Endothelial cell of umbilical vein (primary cell): ENCODE measurements around the gene RADIL. TPM values are rescaled to one million over a fixed set of nuclear protein-coding genes. Genes with fewer than 3 reads are reported as not detected.
A peak's percentile ranks its signal among the peaks of the same experiment; 100 is the strongest.

Experiments
- BruUV-seq: library from RNA; stranded (reverse); fragments of 400-500 nt; replicated peaks from 2 replicates; lab custom pipeline; 2021; lab: Mats Ljungman, UMichigan
- CTCF ChIA-PET: fragments of 300-600, 350-600 bp; sonication (Branson Sonifier 250); formaldehyde crosslinking; loops from one replicate; lab custom pipeline; 2021; ENCODE audit warnings: antibody characterized with exemption, inconsistent platforms; lab: Charles Lee
- POLR2A ChIA-PET: fragments of 300-600, 350-600 bp; sonication (Branson Sonifier 250); formaldehyde crosslinking; loops from one replicate; lab custom pipeline; 2021; ENCODE audit warnings: antibody characterized with exemption, inconsistent platforms; lab: Charles Lee
- DNase-seq: peaks from one replicate; pipeline ENCODE4 v3.0.0-alpha.2; 2011; ENCODE audit warnings: low read depth, low spot score
- FAIRE-seq: peaks from 2 replicates; lab custom pipeline; 2011; peaks lifted over from hg19 to GRCh38; lab: Jason Lieb, UNC
- H2AFZ ChIP-seq: 2 replicates; pipeline ENCODE4 v1.6.0; 2012; ENCODE audit warnings: low read depth, low read length, control low read depth, inconsistent platforms
- H3K27ac ChIP-seq: 2 replicates; pipeline ENCODE4 v1.5.1; 2011; ENCODE audit warnings: low read depth, mild to moderate bottlenecking, control low read depth, low read length, moderate library complexity; ENCODE audit not compliant: insufficient read depth
- H3K27me3 ChIP-seq, 2 experiments: 2 replicates each; pipeline versions ENCODE4 v1.6.0 to v1.6.1; 2011; ENCODE audit warnings: low read length in 2 of 2, mixed read lengths in 1 of 2; ENCODE audit not compliant: control insufficient read depth in 2 of 2, insufficient read depth in 2 of 2
- H3K36me3 ChIP-seq, 2 experiments: 2 replicates in 1 of 2; 3 replicates in 1 of 2; pipeline ENCODE4 v1.5.1; 2011; ENCODE audit warnings: low read length in 2 of 2, mild to moderate bottlenecking in 1 of 2, moderate library complexity in 1 of 2; ENCODE audit not compliant: control insufficient read depth in 2 of 2, insufficient read depth in 2 of 2; ENCODE audit errors: extremely low read depth in 1 of 2
- H3K4me1 ChIP-seq: 3 replicates; pipeline ENCODE4 v1.5.1; 2011; ENCODE audit warnings: mild to moderate bottlenecking, low read length; ENCODE audit not compliant: control insufficient read depth, insufficient read depth; ENCODE audit errors: extremely low read depth
- H3K4me2 ChIP-seq: 2 replicates; pipeline ENCODE4 v1.6.1; 2011; ENCODE audit warnings: low read length, control low read depth, mixed read lengths; ENCODE audit not compliant: insufficient read depth
- H3K4me3 ChIP-seq, 3 experiments: fragments of 200-600 bp in 1 of 3; sonication (generic), shearing (Covaris generic) in 1 of 3; replicated peaks in 1 of 3; 2 replicates each; pipeline ENCODE4 v1.5.1; 2011 to 2016; ENCODE audit warnings: control low read depth in 3 of 3, low read length in 3 of 3, mild to moderate bottlenecking in 2 of 3, inconsistent platforms in 1 of 3, low read depth in 1 of 3, moderate library complexity in 1 of 3; ENCODE audit not compliant: insufficient read depth in 1 of 3
- H3K79me2 ChIP-seq: 2 replicates; pipeline ENCODE4 v1.6.0; 2012; ENCODE audit warnings: low read length, inconsistent platforms; ENCODE audit not compliant: control insufficient read depth, insufficient read depth
- H3K9ac ChIP-seq: replicated peaks from 2 replicates; pipeline ENCODE3; 2011; ENCODE audit warnings: low read length, control low read depth; ENCODE audit not compliant: insufficient read depth; ENCODE audit errors: extremely low read depth
- H3K9me1 ChIP-seq: replicated peaks from 3 replicates; pipeline ENCODE4 v1.6.0; 2011; ENCODE audit warnings: mild to moderate bottlenecking, low read length; ENCODE audit not compliant: control insufficient read depth, insufficient read depth; ENCODE audit errors: extremely low read depth
- H3K9me3 ChIP-seq: replicated peaks from 2 replicates; pipeline ENCODE4 v1.5.1; 2012; ENCODE audit warnings: low read length, inconsistent platforms; ENCODE audit not compliant: control insufficient read depth, insufficient read depth
- H4K20me1 ChIP-seq: replicated peaks from 2 replicates; pipeline ENCODE3; 2011; ENCODE audit warnings: mild to moderate bottlenecking, low read length; ENCODE audit not compliant: control insufficient read depth, insufficient read depth; ENCODE audit errors: extremely low read depth
- EZH2 ChIP-seq: IDR thresholded peaks from 2 replicates; pipeline ENCODE4 v1.6.1; 2012; ENCODE audit warnings: borderline replicate concordance, low read depth, mild to moderate bottlenecking, moderate library complexity, low read length, inconsistent platforms; ENCODE audit not compliant: severe bottlenecking
- FOS ChIP-seq: IDR thresholded peaks from 2 replicates; pipeline ENCODE4 v1.6.1; 2011; ENCODE audit warnings: mild to moderate bottlenecking, low read length, moderate library complexity, borderline replicate concordance; ENCODE audit not compliant: insufficient read depth
- GATA2 ChIP-seq: IDR thresholded peaks from 2 replicates; pipeline ENCODE4 v1.7.0; 2011; ENCODE audit warnings: low read depth, mild to moderate bottlenecking, moderate library complexity, mixed read lengths, low read length; ENCODE audit not compliant: insufficient read length, insufficient read depth
- JUN ChIP-seq: IDR thresholded peaks from 2 replicates; pipeline ENCODE4 v1.6.1; 2011; ENCODE audit warnings: borderline replicate concordance, low read depth; ENCODE audit not compliant: insufficient read length, insufficient read depth
- MAX ChIP-seq: IDR thresholded peaks from 2 replicates; pipeline ENCODE4 v1.6.1; 2011; ENCODE audit not compliant: insufficient read depth, insufficient read length
- POLR2A ChIP-seq: IDR thresholded peaks from 2 replicates; pipeline ENCODE4 v1.6.1; 2012; ENCODE audit warnings: low read depth, mild to moderate bottlenecking, control low read depth, low read length
- POLR2AphosphoS5 ChIP-seq: IDR thresholded peaks from 2 replicates; pipeline ENCODE4 v1.6.1; 2012; ENCODE audit warnings: low read depth, mild to moderate bottlenecking, control low read depth, low read length, moderate library complexity; ENCODE audit not compliant: insufficient read depth
- dilution Hi-C: fragments of 300-500 bp; cut with MboI; formaldehyde crosslinking; loops from one replicate; pipeline ENCODE4 v1.15.0; 2019; ENCODE audit warnings: low sequenced_read_pairs; ENCODE audit not compliant: extremely low pct_ligation_motif_present
- intact Hi-C: fragments of 100-400 bp; cut with micrococcal nuclease; formaldehyde crosslinking; loops from one replicate; pipeline ENCODE4 v1.10.0; 2022
- polyA plus RNA-seq, 4 experiments: library from polyadenylated mRNA; depleted of rRNA in 3 of 4; stranded (reverse) in 3 of 4; unstranded in 1 of 4; fragments of >200 nt; gene quantifications; 2 replicates each; pipeline versions ENCODE4 v1.2.1 to v1.2.3, GENCODE V29; 2011 to 2012; ENCODE audit warnings: missing spikeins in 1 of 4
- total RNA-seq: library from RNA; stranded (reverse); gene quantifications from 2 replicates; pipeline ENCODE4 v1.2.3, GENCODE V29; 2021
- TF ChIP-seq, protein P1 (sequence below), 2 donors: IDR thresholded peaks; 1 replicate in 1 of 2; 2 replicates in 1 of 2; pipeline ENCODE4 v1.5.1; 2011; ENCODE audit warnings: low read length in 2 of 2, mild to moderate bottlenecking in 2 of 2, moderate library complexity in 2 of 2, control low read depth in 1 of 2, inconsistent platforms in 1 of 2, low read depth in 1 of 2; ENCODE audit not compliant: insufficient read depth in 1 of 2; ENCODE audit errors: extremely low read depth in 1 of 2

RADIL gene
- total and polyA plus RNA-seq, 2 donors (not counting 3 experiments of a cell fraction or from before 2014, with no cell fraction given), result 1.2 to 2.5 TPM

GRCh38 chr7:4749798-4750197, 133.7 kb downstream of the RADIL start:
- Histone ChIP-seq H2AFZ (no peak overlapping the region), H3K27ac (no peak overlapping the region), H3K9me3 (no peaks in the 10 kb centered on the region), H3K79me2 (peaks cover 43% of the 10 kb centered on the region), H3K4me3 (no peak overlapping the region), H4K20me1 (no peaks in the 10 kb centered on the region), H3K27me3 (no peaks in the 10 kb centered on the region), H3K36me3 (peaks cover 4% of the 10 kb centered on the region in 2 experiments), H3K4me1 (peaks cover 39% of the 10 kb centered on the region), H3K4me2 (no peak overlapping the region), H3K9ac (no peak overlapping the region), H3K9me1 (no peaks in the 10 kb centered on the region)
- TF ChIP-seq, protein P1, sequence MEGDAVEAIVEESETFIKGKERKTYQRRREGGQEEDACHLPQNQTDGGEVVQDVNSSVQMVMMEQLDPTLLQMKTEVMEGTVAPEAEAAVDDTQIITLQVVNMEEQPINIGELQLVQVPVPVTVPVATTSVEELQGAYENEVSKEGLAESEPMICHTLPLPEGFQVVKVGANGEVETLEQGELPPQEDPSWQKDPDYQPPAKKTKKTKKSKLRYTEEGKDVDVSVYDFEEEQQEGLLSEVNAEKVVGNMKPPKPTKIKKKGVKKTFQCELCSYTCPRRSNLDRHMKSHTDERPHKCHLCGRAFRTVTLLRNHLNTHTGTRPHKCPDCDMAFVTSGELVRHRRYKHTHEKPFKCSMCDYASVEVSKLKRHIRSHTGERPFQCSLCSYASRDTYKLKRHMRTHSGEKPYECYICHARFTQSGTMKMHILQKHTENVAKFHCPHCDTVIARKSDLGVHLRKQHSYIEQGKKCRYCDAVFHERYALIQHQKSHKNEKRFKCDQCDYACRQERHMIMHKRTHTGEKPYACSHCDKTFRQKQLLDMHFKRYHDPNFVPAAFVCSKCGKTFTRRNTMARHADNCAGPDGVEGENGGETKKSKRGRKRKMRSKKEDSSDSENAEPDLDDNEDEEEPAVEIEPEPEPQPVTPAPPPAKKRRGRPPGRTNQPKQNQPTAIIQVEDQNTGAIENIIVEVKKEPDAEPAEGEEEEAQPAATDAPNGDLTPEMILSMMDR (IDR thresholded peaks at IDR 0.05; ENCODE audit: extremely low read depth in 1 of 2, insufficient read depth in 1 of 2, low read depth in 1 of 2, low read length in 2 of 2), result no peak
- TF ChIP-seq POLR2AphosphoS5 (no peak), FOS (no peak)
- intact Hi-C loops (loop anchor here (2.0 kb wide), 1 partner anchor 109 kb away; no protein-coding TSS in a partner anchor), dilution Hi-C loops (no loop called here)
- DNase-seq (no peak), FAIRE-seq (no peak)
- ChIA-PET POLR2A (no interaction called here), CTCF (interaction anchor here (1.0 to 1.1 kb wide), 2 partner anchors 25 to 64 kb away, joined by 3 to 4 read pairs; no protein-coding TSS in a partner anchor)
- BruUV-seq, result no TSS peak

DNA sequence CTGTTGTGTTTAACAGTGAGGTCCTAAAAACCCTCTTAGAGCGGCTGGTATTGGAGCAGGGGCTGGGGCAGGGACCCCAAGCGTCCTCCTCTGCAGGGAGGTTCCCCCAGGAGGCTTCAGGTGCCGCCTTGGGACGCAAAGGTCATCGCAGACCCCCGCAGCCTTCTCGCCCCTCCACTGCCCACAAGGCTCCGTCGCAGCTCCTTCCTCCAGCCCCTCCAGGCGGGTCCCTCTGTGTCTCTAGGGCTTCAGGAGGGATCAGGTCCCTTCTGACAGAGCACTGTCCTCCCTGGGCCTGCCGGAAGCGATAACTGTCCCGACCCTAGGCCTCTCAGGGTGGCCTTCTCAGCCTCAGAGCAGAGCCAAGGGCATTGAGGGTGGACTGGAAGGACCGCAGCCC, 134.2 kb downstream of the RADIL start:
- no TSS peak for BruUV-seq
- no peaks in the 10 kb centered on the region for H3K9me1 ChIP-seq
- CTCF ChIA-PET, result interaction anchor here (3.7 kb wide), 1 partner anchor 24 kb away, joined by 14 read pairs; no protein-coding TSS in a partner anchor
- H4K20me1 ChIP-seq, result no peaks in the 10 kb centered on the region
- no peak for DNase-seq
- no peak for FAIRE-seq
- no peak overlapping the region for H3K4me2 ChIP-seq
- no peak overlapping the region for H3K4me3 ChIP-seq
- H3K9ac ChIP-seq, result no peak overlapping the region
- no peaks in the 10 kb centered on the region for H3K9me3 ChIP-seq
- no peak overlapping the region for H2AFZ ChIP-seq
- no peaks in the 10 kb centered on the region for H3K27me3 ChIP-seq
- H3K27ac ChIP-seq, result peak overlapping the region; percentile 76
- intact Hi-C loops, result loop anchor here (2.0 kb wide), 1 partner anchor 109 kb away; no protein-coding TSS in a partner anchor
- TF ChIP-seq MAX (no peak), GATA2 (no peak), EZH2 (no peak), POLR2AphosphoS5 (no peak), JUN (no peak), POLR2A (no peak)
- TF ChIP-seq, protein P1 (IDR thresholded peaks at IDR 0.05; ENCODE audit: extremely low read depth in 1 of 2, insufficient read depth in 1 of 2, low read depth in 1 of 2, low read length in 2 of 2), result no peak
- peaks cover 43% of the 10 kb centered on the region for H3K79me2 ChIP-seq
- dilution Hi-C loops, result no loop called here
- POLR2A ChIA-PET, result no interaction called here
- peaks cover under 1% of the 10 kb centered on the region in 2 experiments for H3K36me3 ChIP-seq
- H3K4me1 ChIP-seq, result peaks cover 43% of the 10 kb centered on the region
